GM12801 (cell line): ENCODE data around the gene DOCK11.

ENCODE experiments used
- CTCF ChIP-seq: IDR thresholded peaks from one replicate; pipeline ENCODE4 v1.5.1; 2011; ENCODE audit warnings: control low read depth; ENCODE audit not compliant: insufficient read length; ENCODE audit errors: extremely low read depth

DOCK11 gene

GRCh38 chrX:118589227-118589626, 93.6 kb downstream of the DOCK11 start:
- TF ChIP-seq CTCF: no peak

- no peak for TF ChIP-seq CTCF
Observed at GRCh38 chrX:118593407-118593806, 97.8 kb downstream of the DOCK11 start.

GRCh38 chrX:118594697-118595420, 99.2 kb downstream of the DOCK11 start:
- TF ChIP-seq CTCF: no peak

GRCh38 chrX:118595501-118596042, 100.0 kb downstream of the DOCK11 start:
- no peak for TF ChIP-seq CTCF

- TF ChIP-seq CTCF: no peak
Observed at GRCh38 chrX:118596390-118596789, 100.8 kb downstream of the DOCK11 start.

- no peak for TF ChIP-seq CTCF
Observed at GRCh38 chrX:118603981-118604380, 108.4 kb downstream of the DOCK11 start.

- no peak for TF ChIP-seq CTCF
Observed at GRCh38 chrX:118612290-118612689, 116.7 kb downstream of the DOCK11 start.
